ENCODE data around the gene INTS2. TPM values are rescaled to one million over a fixed set of nuclear protein-coding genes. Genes with fewer than 3 reads are reported as not detected.

Gene INTS2
- total RNA-seq, 4 donors from 2014 or later: 8.3 to 17.8 (median 13.0) TPM

- 95% methylated on average over 2 of the region's 2 CpGs for WGBS
- no peak for DNase-seq (ENCODE audit: low spot score in 2 of 2)
- Histone ChIP-seq H3K4me3 (no peak overlapping the region), H3K4me1 (no peaks in the 10 kb centered on the region), H3K27me3 (no peaks in the 10 kb centered on the region), H3K27ac (no peak overlapping the region), H3K36me3 (peaks cover 85% of the 10 kb centered on the region), H3K9me3 (no peaks in the 10 kb centered on the region)
- TF ChIP-seq POLR2AphosphoS5 (IDR thresholded peaks at IDR 0.05) (no peak), EP300 (IDR thresholded peaks at IDR 0.05) (no peak), POLR2A (IDR thresholded peaks at IDR 0.05) (no peak), CTCF (IDR thresholded peaks at IDR 0.05) (no peak)
Measured at GRCh38 chr17:61967729-61968128, 39.9 kb upstream of the INTS2 start.

DNA sequence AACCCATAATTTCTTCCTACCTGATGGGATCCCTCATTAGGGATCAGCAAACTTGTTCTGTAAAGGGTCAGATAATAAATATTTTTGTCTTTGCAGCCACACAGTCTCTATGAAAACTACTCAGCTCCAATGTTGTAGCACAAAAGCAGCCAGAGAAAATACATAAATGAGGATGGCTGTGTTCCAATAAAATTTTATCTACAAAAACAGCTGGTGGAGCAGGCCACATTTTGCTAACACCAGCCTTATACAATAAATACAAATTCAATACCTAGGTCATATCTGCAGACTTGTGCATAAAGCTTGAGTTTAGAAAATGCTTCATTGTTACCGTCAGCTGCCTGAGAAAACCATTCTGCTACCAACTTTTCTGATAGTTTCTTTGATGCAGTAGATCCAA lies 38.4 kb upstream of the INTS2 start:
- WGBS: 0% methylated on average over 1 of the region's 1 CpG
- DNase-seq (ENCODE audit: low spot score in 2 of 2): no peak
- peaks cover 86% of the 10 kb centered on the region for H3K36me3 ChIP-seq

DNA sequence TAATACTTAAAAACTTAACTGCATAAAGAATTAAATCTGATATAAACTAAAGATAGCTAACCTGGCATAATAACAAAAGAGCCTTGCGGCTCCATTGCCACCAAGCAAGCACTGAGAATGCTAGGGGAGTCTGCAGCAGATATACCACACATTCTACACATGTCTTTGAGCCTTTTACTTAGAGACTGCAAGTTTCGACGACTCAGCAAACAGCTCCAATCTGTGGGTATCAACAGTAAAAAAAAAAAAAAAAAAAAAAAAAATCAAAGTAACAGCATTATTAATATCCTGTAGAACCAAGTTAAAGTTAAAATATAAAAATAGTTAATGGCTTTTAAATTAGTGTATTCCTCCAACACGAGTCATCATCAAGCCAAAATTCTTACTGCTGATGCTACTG lies 27.8 kb upstream of the INTS2 start:
- Histone ChIP-seq H3K27ac (no peak overlapping the region), H3K9me3 (no peaks in the 10 kb centered on the region), H3K36me3 (peaks cover 75% of the 10 kb centered on the region), H3K4me1 (no peaks in the 10 kb centered on the region), H3K27me3 (no peaks in the 10 kb centered on the region), H3K4me3 (no peak overlapping the region)
- DNase-seq (ENCODE audit: low spot score in 2 of 2): no peak
- 81% methylated on average over 4 of the region's 4 CpGs for WGBS
- TF ChIP-seq POLR2AphosphoS5 (IDR thresholded peaks at IDR 0.05): no peak
- TF ChIP-seq EP300 (IDR thresholded peaks at IDR 0.05): no peak
- TF ChIP-seq POLR2A (IDR thresholded peaks at IDR 0.05): no peak
- TF ChIP-seq CTCF (IDR thresholded peaks at IDR 0.05): no peak

More for the DNA sequence above, 38.4 kb upstream of the INTS2 start:
- no peak for TF ChIP-seq POLR2A (IDR thresholded peaks at IDR 0.05)
- TF ChIP-seq EP300 (IDR thresholded peaks at IDR 0.05): no peak
- TF ChIP-seq POLR2AphosphoS5 (IDR thresholded peaks at IDR 0.05): no peak
- TF ChIP-seq CTCF (IDR thresholded peaks at IDR 0.05): no peak
- H3K9me3 ChIP-seq: no peaks in the 10 kb centered on the region
- no peaks in the 10 kb centered on the region for H3K4me1 ChIP-seq
- no peak overlapping the region for H3K27ac ChIP-seq
- no peaks in the 10 kb centered on the region for H3K27me3 ChIP-seq
- no peak overlapping the region for H3K4me3 ChIP-seq

DNA sequence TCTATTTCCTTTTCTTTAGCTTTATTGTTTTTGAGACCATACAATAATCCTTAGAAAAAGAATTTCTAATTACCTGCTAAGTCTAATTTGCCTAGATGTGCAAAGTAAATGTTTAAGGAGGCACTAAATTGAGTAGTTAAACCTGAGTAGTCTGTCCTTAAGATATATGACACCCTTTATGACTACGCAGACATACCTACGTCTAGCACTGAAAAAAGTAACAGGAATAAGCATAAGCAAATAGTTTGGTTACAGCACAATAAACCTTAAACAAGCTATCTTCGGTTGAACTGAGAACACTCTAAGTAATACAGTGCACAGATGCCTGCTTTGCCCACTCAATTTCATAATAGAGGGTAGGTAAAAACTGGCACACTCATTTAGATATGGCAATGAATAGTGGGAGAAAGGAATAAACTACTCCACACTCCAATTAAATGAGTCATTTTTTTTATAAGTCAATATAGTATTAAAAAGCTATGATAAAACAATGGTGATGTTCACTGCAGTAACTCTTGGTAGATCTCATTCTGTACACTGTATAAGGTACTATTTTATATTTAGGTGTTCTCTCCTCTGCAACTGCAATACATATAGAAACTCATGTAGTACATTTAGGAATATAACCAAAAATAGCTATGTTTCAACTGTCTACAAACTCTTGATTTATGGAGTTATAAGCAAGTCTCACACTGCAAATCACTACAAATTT lies 19.7 kb upstream of the INTS2 start:
- no peak overlapping the region for H3K27ac ChIP-seq
- no peak overlapping the region for H3K4me3 ChIP-seq
- no peaks in the 10 kb centered on the region for H3K9me3 ChIP-seq
- H3K4me1 ChIP-seq: no peaks in the 10 kb centered on the region
- H3K36me3 ChIP-seq: peaks cover 86% of the 10 kb centered on the region
- DNase-seq (ENCODE audit: low spot score in 2 of 2): no peak
- WGBS: 83% methylated on average over 3 of the region's 3 CpGs
- TF ChIP-seq POLR2A (IDR thresholded peaks at IDR 0.05): no peak
- TF ChIP-seq EP300 (IDR thresholded peaks at IDR 0.05): no peak
- no peak for TF ChIP-seq CTCF (IDR thresholded peaks at IDR 0.05)
- no peak for TF ChIP-seq POLR2AphosphoS5 (IDR thresholded peaks at IDR 0.05)
- H3K27me3 ChIP-seq: no peaks in the 10 kb centered on the region

- no peak for DNase-seq (ENCODE audit: low spot score in 2 of 2)
- WGBS: 86% methylated on average over 2 of the region's 2 CpGs
- TF ChIP-seq POLR2A (IDR thresholded peaks at IDR 0.05) (no peak), POLR2AphosphoS5 (IDR thresholded peaks at IDR 0.05) (no peak), CTCF (IDR thresholded peaks at IDR 0.05) (no peak), EP300 (IDR thresholded peaks at IDR 0.05) (no peak)
- Histone ChIP-seq H3K4me1 (no peaks in the 10 kb centered on the region), H3K4me3 (no peak overlapping the region), H3K36me3 (peaks cover 78% of the 10 kb centered on the region), H3K27me3 (no peaks in the 10 kb centered on the region), H3K27ac (no peak overlapping the region), H3K9me3 (no peaks in the 10 kb centered on the region)
Measured at GRCh38 chr17:61946359-61946758, 18.6 kb upstream of the INTS2 start.

Data from suprapubic skin (tissue), 4 donors.